NCI-H187 (cell line): Measurements from ENCODE around the gene TFEB.
A peak's percentile ranks its signal among the peaks of the same experiment; 100 is the strongest.

Source experiments
- DNase-seq, 2 experiments: peaks; one replicate each; lab custom pipeline; 2025; lab: John Stamatoyannopoulos, UW

The TFEB gene

GRCh38 chr6:41690541-41691330 lies 44.7 kb downstream of the TFEB start:
- DNase-seq, result no peak

- no peak for DNase-seq
Observed at GRCh38 chr6:41689171-41690008, 46.0 kb downstream of the TFEB start.

- DNase-seq, result no peak
Observed at GRCh38 chr6:41688256-41688965, 47.0 kb downstream of the TFEB start.

- DNase-seq, result no peak
Observed at GRCh38 chr6:41687501-41688175, 47.8 kb downstream of the TFEB start.

- no peak for DNase-seq
Observed at GRCh38 chr6:41685641-41686380, 49.6 kb downstream of the TFEB start.

GRCh38 chr6:41684311-41685180 lies 50.9 kb downstream of the TFEB start:
- DNase-seq, result no peak

GRCh38 chr6:41683523-41684310 lies 51.7 kb downstream of the TFEB start:
- DNase-seq, result peak in 1 of 2 experiments; percentile 60

GRCh38 chr6:41683273-41683522 lies 52.2 kb downstream of the TFEB start:
- DNase-seq, result no peak

GRCh38 chr6:41682497-41683272 lies 52.7 kb downstream of the TFEB start:
- no peak for DNase-seq

GRCh38 chr6:41682056-41682477 lies 53.3 kb downstream of the TFEB start:
- peak; percentile 58 to 76 for DNase-seq

- DNase-seq, result no peak
Observed at GRCh38 chr6:41680182-41680965, 55.0 kb downstream of the TFEB start.

GRCh38 chr6:41679696-41680095 lies 55.7 kb downstream of the TFEB start:
- DNase-seq, result no peak

- no peak for DNase-seq
Observed at GRCh38 chr6:41678511-41679084, 56.8 kb downstream of the TFEB start.

- DNase-seq, result no peak
Observed at GRCh38 chr6:41677124-41677921, 58.1 kb downstream of the TFEB start.

- DNase-seq, result no peak
Observed at GRCh38 chr6:41676431-41676830, 59.0 kb downstream of the TFEB start.

- no peak for DNase-seq
Observed at GRCh38 chr6:41675992-41676391, 59.4 kb downstream of the TFEB start.
